Stimulated activated CD4-positive, alpha-beta T cell treated with anti-CD3 and anti-CD28 coated beads, TNF-alpha, amount 100 ng/mL, for 48 hours (primary cell): ENCODE results near the gene TMEM132D.
"Not testable (repeated sequence)": the region's sequence is repeated elsewhere in the genome, so short reads cannot be mapped to it uniquely, and the experiment has no call there.

Experiments used
- DNase-seq, 3 donors: peaks; one replicate each; pipeline ENCODE4 v3.0.0-alpha.2; 2020; ENCODE audit warnings: low read depth in 3 of 3

Gene TMEM132D

DNA sequence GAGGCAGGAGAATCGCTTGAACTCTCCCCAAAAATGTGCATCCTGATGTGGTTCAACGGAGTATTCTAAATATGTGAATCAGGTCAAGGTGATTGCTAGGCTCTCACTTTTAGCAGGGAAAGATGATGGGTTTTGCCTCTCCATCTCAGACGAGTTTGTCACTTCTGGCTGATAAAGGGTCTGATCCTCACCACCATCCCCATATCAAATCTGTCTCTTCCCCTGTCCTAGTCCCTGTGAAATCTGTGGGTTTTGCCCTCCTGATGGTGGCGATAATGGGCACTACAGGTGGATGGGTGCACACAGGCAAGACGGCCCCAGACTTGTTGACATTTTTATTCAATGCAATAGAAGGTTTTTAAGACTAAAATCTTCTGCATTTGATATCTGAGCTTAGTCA lies 665.9 kb downstream of the TMEM132D start:
- no peak for DNase-seq

DNA sequence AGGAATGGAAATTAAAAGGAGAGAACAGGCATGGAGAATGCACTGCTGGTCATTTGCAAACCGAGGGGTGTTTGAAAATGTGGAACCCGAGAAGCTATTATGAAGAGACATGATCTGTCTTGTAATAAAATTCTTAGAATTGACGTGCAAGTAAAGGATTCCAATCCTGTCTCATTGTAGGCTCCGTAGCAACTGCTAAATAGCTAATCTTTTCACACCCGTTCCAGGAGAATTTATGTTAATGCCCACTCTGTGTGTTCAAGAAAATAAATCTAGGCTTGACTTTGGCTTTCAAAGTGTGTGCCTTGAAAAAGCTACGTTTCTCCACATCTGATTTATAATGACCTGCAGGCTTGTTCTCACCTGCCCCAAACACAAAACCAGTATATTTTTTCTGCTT lies 669.6 kb downstream of the TMEM132D start:
- no peak for DNase-seq

DNA sequence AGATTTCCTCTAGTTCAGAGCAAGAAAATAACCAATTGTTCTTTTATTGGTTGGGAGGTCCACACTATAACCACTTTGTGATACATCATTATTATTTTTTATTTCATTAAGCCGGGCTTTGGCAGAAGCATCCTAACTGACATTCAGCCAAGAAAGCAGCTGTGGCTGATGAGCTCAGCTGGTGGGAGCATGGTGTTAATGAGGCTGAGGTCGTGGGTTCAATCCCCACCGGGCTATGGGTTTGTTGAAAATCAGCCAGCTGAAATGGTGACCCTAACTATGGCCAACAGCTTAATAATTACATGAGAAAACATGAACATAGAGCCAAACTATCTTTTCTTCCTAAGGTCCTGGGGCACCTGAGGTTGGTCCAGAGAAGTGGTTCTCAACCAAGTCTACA lies 672.3 kb downstream of the TMEM132D start:
- DNase-seq, result no peak

DNA sequence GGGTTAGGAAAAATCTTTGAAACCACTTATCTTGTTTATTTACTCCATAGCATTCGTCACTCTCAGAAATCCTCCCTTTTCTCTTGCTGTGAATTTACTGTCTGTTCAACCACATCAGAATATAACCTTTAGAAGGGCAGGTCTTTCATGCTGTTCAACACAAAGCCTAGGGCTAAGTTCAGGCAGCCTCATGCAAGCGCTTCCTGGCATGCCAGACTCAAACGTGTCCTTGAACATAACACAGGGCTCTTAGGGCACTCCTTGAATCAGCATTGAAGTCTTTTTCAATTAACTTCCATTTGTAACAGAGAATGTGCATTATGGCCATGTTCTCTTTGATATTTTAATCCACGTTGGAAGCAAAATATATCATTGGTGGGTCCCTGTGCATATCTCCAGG lies 672.8 kb downstream of the TMEM132D start:
- no peak for DNase-seq

DNA sequence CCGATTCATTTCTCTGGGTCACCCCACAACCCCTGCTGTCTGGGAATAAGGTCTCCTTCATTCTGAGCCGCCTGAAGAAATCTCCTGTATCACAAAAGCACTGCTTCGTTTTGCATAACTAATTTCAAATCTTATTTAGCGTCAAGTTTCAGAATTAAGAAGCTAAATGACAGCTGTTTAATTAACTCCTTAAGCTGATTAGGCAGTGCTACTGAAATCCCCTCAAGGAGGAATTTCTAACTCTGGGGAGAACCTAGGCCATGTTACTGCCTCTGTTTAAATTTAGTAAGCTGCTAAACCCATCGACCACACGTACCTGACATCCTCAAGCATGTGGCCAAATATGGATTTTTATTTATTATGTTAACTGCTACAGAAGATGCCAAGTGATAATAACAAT lies 677.0 kb downstream of the TMEM132D start:
- no peak for DNase-seq

DNA sequence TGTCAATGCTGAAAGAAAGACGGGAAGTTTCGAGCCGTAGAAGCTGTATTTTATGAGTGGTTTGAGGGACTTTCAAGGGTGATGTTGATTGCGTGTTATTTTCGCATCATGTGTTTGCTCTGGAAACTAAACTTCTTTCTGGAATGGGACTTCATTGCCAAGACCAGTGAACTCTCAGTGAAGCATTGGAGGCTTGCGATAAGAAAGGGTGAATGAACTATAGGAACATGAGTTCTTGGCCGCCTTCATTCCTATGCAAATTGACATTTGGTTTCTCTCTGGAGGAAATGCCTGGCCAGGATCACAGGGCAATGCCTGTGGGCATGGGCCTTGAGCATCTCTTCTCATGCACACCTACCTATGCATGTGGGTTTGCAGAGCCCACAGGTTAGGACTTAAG lies 677.8 kb downstream of the TMEM132D start:
- no peak for DNase-seq

DNA sequence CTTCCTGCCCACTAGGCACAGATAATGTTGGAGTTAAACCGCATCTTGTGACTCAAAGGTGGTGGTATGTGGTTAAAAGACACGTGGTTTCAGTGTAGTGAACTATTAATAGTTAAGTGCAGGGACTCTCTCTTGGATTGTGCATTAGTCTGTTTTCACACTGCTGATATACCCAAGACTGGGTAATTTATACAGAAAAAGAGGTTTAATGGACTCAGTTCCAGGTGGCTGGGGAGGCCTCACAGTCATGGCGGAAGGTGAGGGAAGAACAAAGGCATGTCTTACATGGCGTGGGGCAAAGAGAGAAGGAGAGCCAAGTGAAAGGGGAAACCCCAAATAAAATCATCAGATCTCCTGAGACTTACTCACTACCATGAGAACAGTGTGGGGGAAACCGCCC lies 688.3 kb downstream of the TMEM132D start:
- DNase-seq, result no peak

DNA sequence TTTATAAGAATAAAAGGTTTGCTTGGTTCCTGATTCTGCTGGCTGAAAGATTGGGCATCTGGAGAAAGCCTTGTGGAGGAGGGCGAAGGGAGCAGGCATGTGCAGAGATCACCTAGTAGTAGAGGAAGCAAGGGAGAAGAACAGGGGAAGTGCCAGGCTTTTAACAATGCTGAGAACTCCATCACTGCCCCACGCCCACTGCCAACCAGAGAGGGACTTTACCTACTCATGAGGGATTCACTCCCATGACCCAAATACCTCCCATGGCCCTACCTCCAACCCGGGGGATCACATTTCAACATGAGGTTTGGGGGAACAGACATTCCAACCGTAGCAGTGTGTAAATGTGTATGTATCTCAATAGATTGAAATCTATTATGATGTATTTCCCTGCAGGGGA lies 690.3 kb downstream of the TMEM132D start:
- DNase-seq, result no peak

DNA sequence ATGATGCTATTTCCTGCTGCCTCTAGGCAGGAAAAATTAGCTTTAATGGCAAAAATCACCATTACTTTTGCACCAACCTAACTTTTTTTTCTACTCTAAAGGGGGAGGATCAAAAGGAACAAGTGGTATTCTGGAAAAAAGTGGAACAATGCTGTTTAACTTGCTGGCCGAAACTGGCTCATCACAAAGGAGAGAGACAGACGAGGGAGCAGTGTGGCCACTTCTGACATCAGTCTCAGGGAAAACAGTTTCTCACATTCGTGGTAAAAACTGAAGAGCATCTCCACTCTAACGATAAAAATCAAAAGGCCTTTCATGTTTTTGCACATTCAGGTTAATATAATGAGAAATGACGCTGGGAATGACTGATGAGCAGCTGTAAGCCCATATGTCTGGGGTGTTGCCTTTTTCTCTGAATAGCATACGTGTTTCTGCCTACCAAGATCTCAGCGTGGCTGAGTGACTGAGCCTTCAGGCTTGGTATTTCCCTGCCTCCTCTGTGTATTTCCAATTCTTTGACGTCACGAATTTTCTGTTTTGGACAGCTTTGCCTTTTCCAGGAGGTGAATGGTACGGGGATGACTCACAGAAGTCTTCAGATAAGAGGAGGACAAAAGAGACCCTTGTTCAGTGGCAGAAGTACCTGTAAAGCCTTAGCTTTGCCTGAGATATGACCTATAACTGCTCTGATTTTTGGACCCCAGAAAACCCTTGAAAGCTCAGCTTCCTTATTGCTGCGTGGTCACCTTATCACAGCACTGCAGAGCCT lies 691.8 kb downstream of the TMEM132D start:
- DNase-seq, result no peak

DNA sequence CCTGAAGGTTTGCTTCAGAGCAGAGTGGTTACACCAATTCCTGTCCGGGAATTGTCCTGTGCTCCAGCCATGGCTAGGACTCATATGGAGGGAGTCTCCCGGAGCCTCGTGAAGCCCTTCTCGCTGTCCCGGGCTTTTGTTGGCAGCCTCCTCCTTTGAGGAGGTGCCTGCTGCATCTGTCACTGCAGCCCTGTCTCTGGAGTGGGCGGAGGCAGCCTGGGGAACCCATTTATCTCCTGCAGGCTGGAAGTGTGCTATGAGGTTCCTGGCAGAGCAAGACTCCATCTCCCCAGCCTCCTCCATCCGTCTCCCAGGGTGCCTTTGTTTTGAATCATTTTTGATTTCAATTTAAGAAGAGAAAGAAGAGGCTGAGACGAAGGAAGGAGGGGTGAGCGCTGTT lies 695.3 kb downstream of the TMEM132D start:
- no peak for DNase-seq

DNA sequence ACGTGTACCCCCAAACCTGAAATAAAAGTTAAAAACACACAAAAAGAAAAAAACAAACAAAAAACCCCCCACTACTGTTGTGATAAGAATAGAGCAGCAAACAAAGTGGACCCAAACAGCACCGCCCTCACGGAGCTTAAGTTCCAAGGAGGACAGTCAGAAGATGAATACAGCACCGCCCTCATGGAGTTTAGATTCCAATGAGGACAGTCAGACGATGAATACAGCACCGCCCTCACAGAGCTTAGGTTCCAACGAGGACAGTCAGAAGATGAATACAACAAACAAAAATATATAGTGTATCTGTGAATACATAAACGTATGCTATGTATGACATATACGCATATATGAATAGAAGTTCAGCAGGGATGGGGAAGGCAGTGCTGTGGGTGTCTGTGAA lies 696.7 kb downstream of the TMEM132D start:
- DNase-seq, result no peak

DNA sequence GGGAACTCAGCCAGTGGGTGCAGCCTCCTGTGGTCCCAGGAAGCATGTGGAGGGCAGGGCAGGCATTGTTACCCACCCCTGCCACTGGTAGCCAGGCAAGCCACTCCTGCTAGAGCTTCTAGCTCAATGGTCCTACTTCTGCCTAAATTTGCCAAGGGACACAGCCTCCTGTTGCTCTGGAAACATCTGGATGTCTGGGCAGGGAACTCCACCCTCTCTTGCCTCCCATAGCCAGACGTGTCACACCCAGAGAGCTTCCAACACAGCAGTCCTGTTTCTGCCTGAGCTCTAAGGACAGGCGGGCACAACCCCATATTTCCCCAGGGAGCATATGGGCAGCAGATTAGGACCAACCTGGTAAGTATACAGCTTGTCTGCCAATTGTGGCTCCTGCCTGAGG lies 700.4 kb downstream of the TMEM132D start:
- DNase-seq, result no peak

DNA sequence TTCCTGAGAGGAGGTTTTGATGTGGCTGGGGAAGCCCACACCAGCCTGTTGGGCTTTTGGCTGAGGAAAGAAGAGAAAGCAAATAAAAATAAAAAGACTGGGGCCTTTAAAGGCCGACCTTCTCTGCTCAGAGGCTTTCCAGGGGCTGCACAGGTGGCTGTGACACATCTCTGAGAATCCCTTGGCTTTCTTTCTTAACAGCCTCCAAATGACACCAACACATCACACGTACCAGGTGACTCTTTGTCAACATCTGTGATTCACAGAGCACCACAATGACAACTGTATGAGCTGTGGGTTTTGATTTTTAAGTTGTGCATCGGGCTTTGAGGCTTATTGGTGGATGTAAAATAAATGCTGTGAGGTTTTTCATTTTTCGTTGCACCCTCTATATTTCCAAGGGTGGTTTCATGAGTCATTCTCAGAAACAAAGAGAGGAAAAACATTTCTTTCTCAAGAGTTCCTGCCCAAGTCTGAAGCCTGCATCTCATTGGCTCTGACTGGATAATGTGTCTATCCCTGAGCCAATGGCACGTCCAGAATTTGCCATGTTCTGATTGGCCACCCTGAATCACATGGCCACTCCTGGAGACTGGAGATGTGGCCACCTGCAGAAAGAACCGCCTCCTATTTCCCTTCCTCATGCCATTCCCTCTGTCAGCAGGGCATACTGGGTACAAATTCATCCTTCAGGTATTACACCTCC lies 701.6 kb downstream of the TMEM132D start:
- DNase-seq, result no peak

DNA sequence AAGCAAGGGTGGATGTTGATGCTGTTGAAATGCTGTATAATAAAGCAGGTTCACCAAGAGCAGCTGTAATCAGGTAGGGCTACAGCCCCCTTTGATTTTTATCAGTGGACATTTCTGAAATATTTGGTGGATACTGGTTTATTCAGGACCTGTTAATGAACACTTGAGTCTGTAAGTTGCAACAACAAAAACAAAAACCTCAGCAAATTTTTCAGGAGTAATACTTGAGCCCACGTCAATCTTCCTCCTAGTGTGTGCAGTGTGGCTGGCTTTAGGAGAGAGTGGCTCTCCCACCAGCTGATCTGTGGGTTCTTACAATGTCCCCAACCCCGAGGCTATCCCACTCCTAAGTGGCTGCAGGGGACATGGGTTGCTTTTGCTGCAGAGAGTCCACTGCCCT lies 702.8 kb downstream of the TMEM132D start:
- DNase-seq, result no peak

DNA sequence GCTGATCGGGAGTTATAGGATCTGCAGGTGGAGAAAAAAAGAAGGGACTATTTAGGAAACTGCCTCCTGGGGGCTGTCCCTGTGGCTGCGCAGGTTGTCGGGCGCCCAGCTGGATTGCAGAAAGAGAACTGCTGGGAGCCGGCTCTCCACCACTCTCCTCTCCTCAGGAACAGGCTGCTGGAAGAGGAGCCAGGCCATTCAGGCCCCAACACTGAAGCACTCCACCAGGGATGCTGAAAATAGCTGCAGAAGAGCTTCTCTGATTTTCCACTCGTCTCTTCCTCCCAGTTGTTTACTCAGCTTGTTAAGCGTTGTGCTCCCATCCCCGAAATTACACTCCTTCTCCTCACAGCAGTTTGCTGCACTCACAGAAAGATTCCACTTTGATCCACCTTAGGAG lies 703.2 kb downstream of the TMEM132D start:
- no peak for DNase-seq

DNA sequence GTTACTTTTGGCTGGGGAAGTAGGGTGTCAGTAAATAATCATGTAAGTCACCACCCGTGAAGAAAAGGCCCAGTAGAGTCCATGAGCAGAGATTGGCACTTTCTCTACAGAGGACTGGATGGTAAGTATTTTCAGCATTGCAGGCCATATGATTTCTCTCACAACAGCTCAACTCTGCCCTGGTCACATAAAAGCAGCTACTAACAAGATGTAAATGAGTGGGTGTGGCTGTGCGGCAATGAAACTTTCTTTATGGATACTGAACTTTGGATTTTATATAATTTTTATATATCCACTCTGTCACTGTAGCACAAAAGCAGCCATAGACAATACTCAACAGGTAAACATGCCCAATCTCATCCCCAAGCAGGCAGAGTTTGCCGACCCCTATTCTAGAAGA lies 706.9 kb downstream of the TMEM132D start:
- no peak for DNase-seq

DNA sequence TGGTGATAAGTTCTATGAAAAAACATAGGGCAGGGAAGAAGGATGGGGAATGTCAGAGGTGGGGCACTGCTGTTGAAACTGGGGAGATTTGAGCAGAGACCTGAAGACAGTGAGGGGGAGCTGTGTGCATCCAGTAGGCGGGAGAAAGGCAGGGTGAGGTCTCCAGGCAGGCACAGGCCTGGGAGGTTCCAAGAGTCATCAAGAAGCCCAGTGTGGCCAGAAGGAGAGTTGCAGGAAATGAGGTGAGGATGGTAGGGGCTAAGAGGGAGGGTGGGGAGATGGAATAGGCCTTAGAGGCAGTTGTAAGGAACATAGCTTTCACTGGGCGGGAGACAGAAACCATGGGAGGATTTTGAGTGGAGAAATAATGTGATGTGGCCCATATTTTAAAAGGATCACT lies 708.7 kb downstream of the TMEM132D start:
- no peak for DNase-seq

DNA sequence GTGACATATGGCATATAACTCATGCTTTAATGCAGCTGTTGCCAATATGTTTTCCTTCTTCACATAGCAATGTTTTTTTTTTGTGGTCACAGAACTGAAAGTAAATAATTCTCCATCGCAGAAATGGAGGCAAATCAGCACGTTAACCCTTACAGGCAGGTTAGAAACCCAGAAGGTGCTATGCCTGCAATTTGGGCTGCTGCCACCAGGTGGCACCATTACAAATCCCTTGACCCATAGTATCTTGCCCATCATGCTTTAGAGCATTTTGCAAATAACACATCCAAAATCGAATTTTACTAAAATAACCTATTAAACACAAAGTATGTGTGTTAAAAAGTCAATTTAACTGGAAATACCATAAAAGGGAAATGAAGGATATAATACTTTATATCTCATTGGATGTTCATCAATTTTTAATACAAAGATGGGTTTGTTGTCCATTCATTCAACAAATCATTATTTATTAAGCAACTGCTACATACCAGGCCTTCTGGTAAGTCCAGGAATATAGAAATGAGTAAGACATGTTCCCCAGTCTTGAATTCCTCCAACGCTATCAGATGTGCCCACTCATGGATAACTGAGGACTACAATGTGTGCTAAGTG lies 710.5 kb downstream of the TMEM132D start:
- DNase-seq, result no peak

DNA sequence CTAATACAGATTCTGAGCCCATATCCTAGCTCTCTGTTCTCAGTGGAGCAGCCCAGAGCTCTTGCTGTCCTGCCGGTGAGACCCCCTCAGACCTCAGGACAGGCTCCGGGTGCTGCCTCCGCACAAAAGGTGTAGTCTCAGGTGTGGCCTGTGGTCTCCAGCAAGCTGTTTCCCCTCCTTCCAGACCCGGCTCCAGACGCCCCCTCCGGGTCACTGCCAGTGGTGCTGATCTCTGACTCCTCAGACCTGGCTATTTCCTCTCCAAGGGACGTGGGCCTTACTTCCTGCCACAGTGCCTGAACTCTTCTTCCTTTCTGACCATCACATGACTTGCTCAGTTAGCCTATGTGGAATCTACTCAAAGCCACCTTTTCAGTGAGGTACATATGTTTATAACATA lies 713.0 kb downstream of the TMEM132D start:
- no peak for DNase-seq

DNA sequence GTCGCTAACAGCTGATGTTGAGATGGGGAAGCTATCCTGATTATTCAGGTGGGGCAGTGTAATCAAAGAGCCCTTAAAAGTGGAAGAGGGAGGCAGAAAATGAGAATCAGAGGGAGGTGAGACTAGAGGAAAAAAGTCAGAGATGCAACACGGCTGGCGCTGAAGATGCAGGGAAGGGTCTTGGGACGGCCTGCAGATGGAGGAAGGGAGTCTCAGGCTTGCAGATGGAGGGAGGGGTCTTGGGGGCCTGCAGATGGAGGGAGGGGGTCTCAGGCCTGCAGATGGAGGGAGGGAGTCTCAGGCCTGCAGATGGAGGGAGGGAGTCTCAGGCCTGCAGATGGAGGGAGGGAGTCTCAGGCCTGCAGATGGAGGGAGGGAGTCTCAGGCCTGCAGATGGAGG lies 713.9 kb downstream of the TMEM132D start:
- not testable (repeated sequence) for DNase-seq

DNA sequence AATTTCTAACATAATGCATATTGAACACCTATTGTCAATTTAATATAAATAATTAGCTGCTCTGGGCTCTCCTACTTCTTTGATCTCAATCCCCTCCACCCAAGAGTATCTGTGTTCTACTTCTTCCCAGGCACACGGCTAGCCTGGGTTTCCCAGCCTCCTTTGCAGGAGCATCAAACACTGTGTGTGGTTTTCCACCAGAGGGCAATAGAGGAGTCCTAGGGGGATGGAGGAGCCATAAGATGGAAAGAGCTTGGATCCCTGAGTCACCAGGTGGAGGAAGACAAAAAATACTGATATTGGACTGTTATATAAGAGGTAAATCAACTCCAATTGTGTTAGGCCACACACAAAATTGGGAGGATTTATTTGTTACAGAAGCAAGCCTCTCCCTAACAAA lies 716.9 kb downstream of the TMEM132D start:
- DNase-seq, result no peak

DNA sequence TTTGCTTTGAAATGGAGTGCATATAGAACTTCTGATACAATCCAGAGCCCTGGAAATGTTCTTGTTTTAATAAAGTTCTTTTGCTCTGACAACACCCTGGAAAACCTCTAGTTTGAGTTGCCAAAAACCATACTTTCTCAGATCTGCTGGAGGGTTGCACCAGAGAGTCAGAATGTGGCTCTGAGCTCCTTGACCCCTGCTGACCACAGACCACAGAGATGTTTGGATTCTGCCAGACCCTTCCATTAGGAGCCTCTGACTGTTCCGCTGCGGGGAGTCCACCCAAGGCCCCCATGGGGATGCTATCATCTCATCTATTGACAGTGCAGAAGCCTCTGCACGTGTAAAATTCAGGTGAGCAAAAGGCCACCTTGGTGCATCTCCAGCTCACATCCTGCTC lies 718.0 kb downstream of the TMEM132D start:
- no peak for DNase-seq
